OCI-LY7 (cell line): ENCODE measurements around the gene GRB10.

ENCODE experiments used
- CTCF ChIP-seq: fragments of 200-600 bp; sonication (generic); conservative IDR thresholded peaks from 2 replicates; pipeline ENCODE4 v1.5.1; 2014; ENCODE audit warnings: mild to moderate bottlenecking, antibody characterized with exemption, low read length, moderate library complexity, mixed read lengths
- EZH2phosphoT487 ChIP-seq: fragments of 200-600 bp; sonication (generic); IDR thresholded peaks from 2 replicates; pipeline ENCODE4 v1.6.1; 2018; ENCODE audit warnings: low read depth, borderline replicate concordance, mild to moderate bottlenecking, mixed run types, antibody characterized with exemption, low read length, moderate library complexity, mixed read lengths

- TF ChIP-seq CTCF (no peak), EZH2phosphoT487 (no peak)
Observed at GRCh38 chr7:50644586-50644985, 138.1 kb downstream of the GRB10 start.
